Calu3 (cell line): ENCODE data around the gene PIEZO2. TPM values are rescaled to one million over a fixed set of nuclear protein-coding genes. Genes with fewer than 3 reads are reported as not detected.

ENCODE experiments used
- BruUV-seq: library from RNA; stranded (reverse); fragments of 400-500 nt; replicated peaks from 2 replicates; lab custom pipeline; 2021; lab: Mats Ljungman, UMichigan
- CTCF ChIA-PET: fragments of 300-600 bp; sonication (Branson Sonifier 250); formaldehyde crosslinking; loops from one replicate; lab custom pipeline; 2022; ENCODE audit warnings: antibody characterized with exemption; lab: Charles Lee
- DNase-seq: peaks from one replicate; pipeline ENCODE4 v3.0.0; 2022
- H3K27ac Mint-ChIP-seq: one replicate; pipeline ENCODE4 v1.8.0; 2022; ENCODE audit warnings: mixed read lengths; ENCODE audit not compliant: unreplicated experiment
- H3K27me3 Mint-ChIP-seq: one replicate; pipeline ENCODE4 v1.8.0; 2022; ENCODE audit warnings: mixed read lengths; ENCODE audit not compliant: unreplicated experiment
- H3K36me3 Mint-ChIP-seq: one replicate; pipeline ENCODE4 v1.8.0; 2022; ENCODE audit warnings: mild to moderate bottlenecking, moderate library complexity, mixed read lengths; ENCODE audit not compliant: insufficient read depth, unreplicated experiment
- H3K4me1 Mint-ChIP-seq: one replicate; pipeline ENCODE4 v1.8.0; 2022; ENCODE audit warnings: mild to moderate bottlenecking, low read depth, mixed read lengths; ENCODE audit not compliant: unreplicated experiment
- H3K4me3 Mint-ChIP-seq: one replicate; pipeline ENCODE4 v1.8.0; 2022; ENCODE audit warnings: mild to moderate bottlenecking, low read depth, moderate library complexity, mixed read lengths; ENCODE audit not compliant: unreplicated experiment
- H3K9me3 Mint-ChIP-seq: one replicate; pipeline ENCODE4 v1.8.0; 2022; ENCODE audit warnings: low read depth, mixed read lengths; ENCODE audit not compliant: unreplicated experiment
- intact Hi-C: fragments of 100-400 bp; cut with micrococcal nuclease; formaldehyde crosslinking; loops from one replicate; pipeline ENCODE4 v1.10.0; 2022; ENCODE audit not compliant: unreplicated experiment
- total RNA-seq: library from RNA; stranded (reverse); gene quantifications from 2 replicates; pipeline ENCODE4 v1.2.3, GENCODE V29; 2022
- TF ChIP-seq, protein P1 (sequence below): fragments of 200-600 bp; IDR thresholded peaks from one replicate; pipeline ENCODE4 v1.8.0; 2022; ENCODE audit warnings: antibody characterized with exemption; ENCODE audit not compliant: unreplicated experiment

The PIEZO2 gene
- total RNA-seq, 1 experiment from 2014 or later = 0.24 TPM

DNA sequence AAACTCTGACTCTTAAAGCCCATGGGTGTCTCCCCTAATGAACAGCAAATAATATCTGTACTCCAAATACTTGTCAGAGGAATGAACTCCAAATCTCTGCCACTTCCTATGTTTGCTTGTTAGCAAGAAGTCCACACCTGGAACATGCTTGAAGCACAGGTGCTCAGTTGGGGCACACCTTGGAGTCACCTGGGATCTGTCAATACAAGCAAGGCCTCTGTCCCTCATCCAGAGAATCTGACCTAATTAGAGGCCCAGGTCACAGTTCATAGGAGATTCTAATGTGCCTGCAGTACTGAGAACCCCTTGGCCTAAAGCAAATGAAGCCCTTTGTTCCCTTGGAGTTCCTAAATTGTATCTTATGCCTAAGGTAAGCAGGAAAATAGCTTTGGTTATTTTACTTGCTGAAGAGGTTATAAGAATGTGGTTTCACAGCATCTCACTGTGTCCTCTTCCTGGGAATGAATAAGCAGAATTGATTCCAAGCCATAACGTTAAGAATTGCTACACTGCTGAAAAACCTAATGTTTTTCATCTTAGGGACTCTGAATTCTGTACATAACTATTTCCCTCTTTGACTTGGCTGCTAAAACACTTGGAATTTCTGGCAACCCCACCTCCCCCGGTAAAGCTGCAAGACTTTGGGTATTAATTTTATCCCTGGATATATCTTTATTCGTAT is 113.4 kb downstream of the PIEZO2 start:
- no peaks in the 10 kb centered on the region for H3K36me3 Mint-ChIP-seq
- intact Hi-C loops = loop anchor here (10.0 kb wide), 1 partner anchor 61 kb away; no protein-coding TSS in a partner anchor
- TF ChIP-seq, protein P1, sequence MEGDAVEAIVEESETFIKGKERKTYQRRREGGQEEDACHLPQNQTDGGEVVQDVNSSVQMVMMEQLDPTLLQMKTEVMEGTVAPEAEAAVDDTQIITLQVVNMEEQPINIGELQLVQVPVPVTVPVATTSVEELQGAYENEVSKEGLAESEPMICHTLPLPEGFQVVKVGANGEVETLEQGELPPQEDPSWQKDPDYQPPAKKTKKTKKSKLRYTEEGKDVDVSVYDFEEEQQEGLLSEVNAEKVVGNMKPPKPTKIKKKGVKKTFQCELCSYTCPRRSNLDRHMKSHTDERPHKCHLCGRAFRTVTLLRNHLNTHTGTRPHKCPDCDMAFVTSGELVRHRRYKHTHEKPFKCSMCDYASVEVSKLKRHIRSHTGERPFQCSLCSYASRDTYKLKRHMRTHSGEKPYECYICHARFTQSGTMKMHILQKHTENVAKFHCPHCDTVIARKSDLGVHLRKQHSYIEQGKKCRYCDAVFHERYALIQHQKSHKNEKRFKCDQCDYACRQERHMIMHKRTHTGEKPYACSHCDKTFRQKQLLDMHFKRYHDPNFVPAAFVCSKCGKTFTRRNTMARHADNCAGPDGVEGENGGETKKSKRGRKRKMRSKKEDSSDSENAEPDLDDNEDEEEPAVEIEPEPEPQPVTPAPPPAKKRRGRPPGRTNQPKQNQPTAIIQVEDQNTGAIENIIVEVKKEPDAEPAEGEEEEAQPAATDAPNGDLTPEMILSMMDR = no peak
- no peak overlapping the region for H3K4me3 Mint-ChIP-seq
- H3K4me1 Mint-ChIP-seq = peaks cover 23% of the 10 kb centered on the region
- DNase-seq = no peak
- CTCF ChIA-PET = no interaction called here
- no TSS peak for BruUV-seq
- no peaks in the 10 kb centered on the region for H3K27me3 Mint-ChIP-seq
- H3K9me3 Mint-ChIP-seq = no peaks in the 10 kb centered on the region
- H3K27ac Mint-ChIP-seq = no peak overlapping the region

DNA sequence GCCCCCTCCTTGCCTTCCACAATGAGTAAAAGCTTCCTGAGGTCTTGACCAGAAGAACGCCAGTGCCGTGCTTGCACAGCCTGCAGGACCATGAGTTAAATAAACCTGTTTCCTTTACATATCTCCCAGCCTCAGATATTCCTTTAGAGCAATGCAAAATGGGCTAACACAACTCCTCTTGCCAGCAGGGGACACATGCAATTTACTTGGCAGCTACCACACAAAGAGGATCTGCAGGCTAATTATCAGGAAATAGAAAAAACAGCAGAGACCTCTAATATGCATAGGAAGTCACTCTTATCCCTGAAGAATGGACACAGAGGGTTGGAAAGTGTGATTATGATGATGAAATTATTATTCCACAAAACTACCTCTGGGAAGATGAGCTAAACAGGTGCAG is 114.0 kb downstream of the PIEZO2 start:
- Mint-ChIP-seq H3K4me1 (peaks cover 20% of the 10 kb centered on the region), H3K36me3 (no peaks in the 10 kb centered on the region), H3K27ac (no peak overlapping the region), H3K27me3 (no peaks in the 10 kb centered on the region), H3K9me3 (no peaks in the 10 kb centered on the region), H3K4me3 (no peak overlapping the region)
- no TSS peak for BruUV-seq
- TF ChIP-seq, protein P1 = no peak
- DNase-seq = no peak
- CTCF ChIA-PET = no interaction called here
- intact Hi-C loops = loop anchor here (10.0 kb wide), 1 partner anchor 61 kb away; no protein-coding TSS in a partner anchor

DNA sequence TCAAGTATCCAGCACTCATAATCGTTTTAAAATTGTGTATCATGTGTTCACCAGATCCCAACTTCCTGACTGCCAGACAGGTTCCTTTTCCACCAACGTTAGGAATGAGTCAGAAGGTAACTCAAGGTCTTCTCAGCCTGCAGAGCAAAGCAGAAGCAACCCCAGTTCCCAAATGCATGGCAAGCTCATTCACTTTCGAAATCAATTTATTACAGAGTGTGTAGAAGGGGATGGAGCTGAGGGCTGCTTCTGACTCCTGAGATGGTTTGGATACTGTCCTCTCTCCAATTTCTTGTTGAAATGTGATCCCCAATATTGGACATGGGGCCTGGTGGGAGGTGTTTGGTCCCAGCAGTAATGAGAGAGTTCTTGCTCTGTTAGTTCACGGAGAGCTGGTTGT is 114.5 kb downstream of the PIEZO2 start:
- Mint-ChIP-seq H3K4me1 (peaks cover 20% of the 10 kb centered on the region), H3K9me3 (no peaks in the 10 kb centered on the region), H3K27ac (no peak overlapping the region), H3K4me3 (no peak overlapping the region), H3K27me3 (no peaks in the 10 kb centered on the region), H3K36me3 (no peaks in the 10 kb centered on the region)
- DNase-seq = no peak
- BruUV-seq = no TSS peak
- TF ChIP-seq, protein P1 = no peak
- intact Hi-C loops = loop anchor here (10.0 kb wide), 1 partner anchor 60 kb away; no protein-coding TSS in a partner anchor
- CTCF ChIA-PET = no interaction called here

DNA sequence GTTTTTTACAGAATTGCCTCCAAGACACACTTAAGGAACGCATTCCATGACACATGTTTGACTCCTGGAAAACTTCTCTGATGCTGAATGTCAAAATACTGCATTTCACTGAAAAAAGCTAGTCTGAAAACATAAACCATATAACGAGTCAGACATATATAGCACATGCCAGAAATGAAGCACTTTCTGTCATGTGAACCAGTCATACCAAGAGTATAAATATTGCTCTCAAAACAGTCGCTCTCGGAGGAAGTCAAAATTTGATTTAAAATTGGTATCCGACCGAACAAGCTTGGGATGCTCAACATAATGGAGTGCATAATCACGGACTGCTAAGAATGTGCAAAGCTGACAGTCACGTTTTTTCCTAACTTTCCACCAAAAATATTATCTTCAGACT is 115.9 kb downstream of the PIEZO2 start:
- H3K9me3 Mint-ChIP-seq = no peaks in the 10 kb centered on the region
- BruUV-seq = no TSS peak
- TF ChIP-seq, protein P1 = no peak

More for the DNA sequence above, 115.9 kb downstream of the PIEZO2 start:
- Mint-ChIP-seq H3K27me3 (no peaks in the 10 kb centered on the region), H3K4me3 (no peak overlapping the region), H3K27ac (no peak overlapping the region), H3K36me3 (no peaks in the 10 kb centered on the region), H3K4me1 (peaks cover 17% of the 10 kb centered on the region)
- intact Hi-C loops = loop anchor here (10.0 kb wide), 1 partner anchor 59 kb away; no protein-coding TSS in a partner anchor
- CTCF ChIA-PET = interaction anchor here (0.7 kb wide), 1 partner anchor 61 kb away, joined by 5 read pairs; no protein-coding TSS in a partner anchor
- no peak for DNase-seq
